Activated CD4-positive, alpha-beta T cell treated with anti-CD3 and anti-CD28 coated beads, Interleukin-2, amount 50 U/mL, for 16 hours (primary cell): ENCODE data around the gene ZKSCAN4.

Source experiments
- DNase-seq: peaks from one replicate; pipeline ENCODE4 v3.0.0-alpha.2; 2020

ZKSCAN4 gene

DNA sequence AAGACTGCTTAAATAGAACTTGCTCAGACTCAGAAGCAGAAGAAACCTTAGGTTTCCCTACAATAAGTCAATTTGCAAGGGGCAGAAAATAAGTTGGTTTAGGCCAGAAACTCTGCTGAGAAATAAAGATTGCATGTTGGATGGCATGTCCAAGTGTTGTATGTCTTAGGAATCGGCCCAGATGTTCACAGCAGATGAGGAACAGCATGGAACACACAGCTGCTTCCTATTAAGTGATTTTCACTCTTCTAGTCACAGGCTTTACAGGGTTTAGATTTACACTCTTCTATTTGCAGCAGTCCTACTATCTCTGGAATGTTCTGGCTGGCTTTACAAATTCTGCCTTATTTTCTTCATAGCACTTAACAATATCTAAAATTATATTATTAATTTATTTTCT is 3.2 kb downstream of the ZKSCAN4 start:
- DNase-seq = no peak

DNA sequence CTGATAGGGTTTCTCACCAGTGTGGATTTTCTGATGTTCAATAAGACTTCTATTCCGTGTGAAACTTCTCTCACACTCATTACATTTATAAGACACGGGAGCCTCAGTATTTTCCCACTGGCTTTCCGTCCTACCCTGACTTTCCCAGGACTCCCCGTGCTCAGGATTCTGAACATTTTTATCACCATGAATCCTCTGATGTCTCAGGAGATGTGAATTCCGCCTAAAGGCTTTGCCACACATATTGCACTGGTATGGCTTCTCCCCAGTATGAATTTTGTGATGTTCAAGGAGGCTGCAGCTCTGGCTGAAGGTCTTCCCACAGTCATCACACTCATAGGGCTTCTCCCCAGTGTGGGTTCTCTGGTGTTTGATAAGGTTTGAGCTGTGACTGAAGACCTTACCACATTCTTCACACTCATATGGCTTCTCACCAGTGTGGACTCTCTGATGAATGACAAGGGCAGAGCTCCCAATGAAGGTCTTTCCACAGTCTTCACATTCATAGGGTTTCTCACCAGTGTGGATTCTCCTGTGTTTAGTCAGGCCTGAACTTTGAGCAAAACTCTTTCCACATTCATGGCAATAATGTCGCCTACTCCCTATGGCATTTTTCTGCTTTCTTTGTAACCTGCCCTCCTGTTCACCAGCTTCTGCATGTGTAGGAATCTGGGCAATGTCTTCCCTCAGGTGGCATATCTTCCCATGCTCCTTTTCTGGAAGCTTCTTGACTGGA is 6.7 kb downstream of the ZKSCAN4 start:
- DNase-seq = no peak

DNA sequence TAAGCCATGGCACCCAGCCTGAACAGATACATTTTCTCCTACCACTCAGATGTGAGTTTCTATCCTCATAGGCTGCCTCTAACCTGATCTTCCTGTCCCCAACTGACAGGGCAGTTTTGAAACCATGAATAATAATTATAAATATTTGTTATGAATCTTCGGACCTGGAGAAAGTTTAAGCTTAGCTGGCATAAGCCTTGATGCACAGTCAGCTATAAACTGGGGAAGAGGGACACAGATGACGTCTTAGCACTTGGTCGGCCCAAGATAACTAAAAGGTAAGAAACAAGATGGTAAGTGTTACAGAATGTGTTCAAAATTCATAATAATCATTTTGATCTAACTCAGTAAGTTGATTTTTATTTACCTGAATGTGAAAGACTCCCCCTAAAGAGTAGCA is 8.1 kb downstream of the ZKSCAN4 start:
- no peak for DNase-seq

DNA sequence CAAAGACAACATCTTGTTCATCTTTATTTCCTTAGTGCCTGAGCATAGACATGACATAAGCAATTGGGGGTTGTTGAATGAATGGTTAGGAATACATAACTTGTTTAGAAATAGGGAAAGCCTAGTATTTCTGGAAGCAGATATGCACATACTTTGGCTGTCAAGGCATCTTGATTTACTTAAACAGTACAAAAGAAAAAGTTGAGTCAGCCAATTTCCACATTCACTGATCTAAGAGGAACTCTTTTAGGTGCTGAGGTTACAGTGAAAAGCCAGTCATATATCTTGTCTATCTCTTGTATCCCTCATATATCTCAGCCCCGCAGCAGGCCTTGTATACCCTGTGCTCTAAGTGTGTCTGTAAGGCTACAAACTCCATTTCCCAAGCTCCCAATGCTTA is 11.6 kb downstream of the ZKSCAN4 start:
- no peak for DNase-seq

DNA sequence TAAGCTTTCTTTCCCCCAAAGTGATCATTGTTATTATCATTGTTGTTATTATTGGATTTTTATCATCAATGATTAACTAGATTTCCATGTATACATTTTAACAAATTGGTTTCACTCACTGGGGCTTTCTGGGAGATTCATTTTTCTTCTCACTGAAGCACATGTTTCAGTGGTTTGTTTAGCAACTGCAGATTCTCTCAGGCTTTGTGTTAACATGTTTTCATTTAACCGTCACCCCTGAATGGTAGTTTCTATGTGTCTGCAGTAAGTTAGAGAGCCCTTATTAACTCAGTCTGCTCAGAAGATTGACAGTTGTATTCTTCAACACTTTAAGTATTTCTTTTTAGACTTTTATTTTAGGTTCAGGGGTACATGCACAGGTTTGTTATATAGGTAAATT is 12.4 kb downstream of the ZKSCAN4 start:
- no peak for DNase-seq

DNA sequence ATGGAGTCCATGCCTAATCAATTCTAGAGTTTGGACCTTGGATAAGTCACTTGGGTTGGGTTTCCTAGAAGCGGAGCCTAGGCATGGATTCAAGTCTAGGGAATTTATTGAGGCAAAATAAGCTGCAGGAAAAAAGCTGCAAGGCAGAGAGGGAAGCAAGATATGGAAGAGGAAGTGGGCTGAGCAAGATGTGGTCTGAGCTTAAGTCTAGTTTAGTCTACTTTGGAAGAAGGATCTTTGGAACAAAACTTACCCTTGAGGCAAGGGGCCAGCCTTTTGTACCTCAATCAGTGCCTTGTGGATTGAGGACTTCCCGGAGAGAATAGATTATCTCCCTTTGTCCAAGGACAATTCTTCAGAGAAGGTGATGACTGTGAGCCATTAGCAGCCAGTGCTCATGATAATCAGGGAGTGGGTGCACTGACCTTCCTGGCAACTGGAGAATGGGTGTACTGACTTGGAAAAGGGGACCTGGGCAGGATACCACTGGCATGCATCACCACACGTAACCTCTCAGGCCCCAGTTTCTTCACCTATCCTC is 16.1 kb downstream of the ZKSCAN4 start:
- no peak for DNase-seq

DNA sequence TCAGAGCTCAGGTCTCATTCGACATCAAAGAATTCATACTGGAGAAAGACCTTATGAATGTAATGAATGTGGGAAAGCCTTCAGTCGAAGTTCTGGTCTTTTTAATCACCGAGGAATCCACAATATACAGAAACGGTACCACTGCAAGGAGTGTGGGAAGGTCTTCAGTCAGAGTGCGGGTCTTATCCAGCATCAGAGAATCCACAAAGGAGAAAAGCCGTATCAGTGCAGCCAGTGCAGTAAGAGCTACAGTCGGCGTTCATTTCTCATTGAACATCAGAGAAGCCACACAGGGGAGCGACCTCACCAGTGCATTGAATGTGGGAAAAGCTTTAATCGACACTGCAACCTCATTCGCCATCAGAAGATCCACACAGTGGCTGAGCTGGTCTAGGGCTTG is 19.3 kb downstream of the ZKSCAN4 start:
- no peak for DNase-seq

DNA sequence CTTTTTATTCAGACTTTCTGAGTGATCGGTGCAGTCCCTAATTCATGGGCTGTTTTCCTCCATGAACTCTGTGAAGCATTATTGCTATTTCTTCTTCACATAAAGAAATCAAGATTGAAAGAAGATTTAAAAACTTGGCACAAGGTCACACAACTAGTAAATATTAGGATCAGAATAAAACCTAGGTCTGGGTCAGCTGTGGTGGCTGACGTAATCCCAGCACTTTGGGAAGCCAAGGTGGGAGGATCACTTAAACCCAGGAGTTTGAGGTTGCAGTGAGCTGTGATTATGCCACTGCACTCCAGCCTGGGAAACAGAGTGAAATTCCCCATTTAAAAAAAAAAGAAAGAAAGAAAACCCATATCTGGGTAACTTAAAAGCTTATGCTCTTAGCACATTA is 25.6 kb downstream of the ZKSCAN4 start:
- DNase-seq = no peak

DNA sequence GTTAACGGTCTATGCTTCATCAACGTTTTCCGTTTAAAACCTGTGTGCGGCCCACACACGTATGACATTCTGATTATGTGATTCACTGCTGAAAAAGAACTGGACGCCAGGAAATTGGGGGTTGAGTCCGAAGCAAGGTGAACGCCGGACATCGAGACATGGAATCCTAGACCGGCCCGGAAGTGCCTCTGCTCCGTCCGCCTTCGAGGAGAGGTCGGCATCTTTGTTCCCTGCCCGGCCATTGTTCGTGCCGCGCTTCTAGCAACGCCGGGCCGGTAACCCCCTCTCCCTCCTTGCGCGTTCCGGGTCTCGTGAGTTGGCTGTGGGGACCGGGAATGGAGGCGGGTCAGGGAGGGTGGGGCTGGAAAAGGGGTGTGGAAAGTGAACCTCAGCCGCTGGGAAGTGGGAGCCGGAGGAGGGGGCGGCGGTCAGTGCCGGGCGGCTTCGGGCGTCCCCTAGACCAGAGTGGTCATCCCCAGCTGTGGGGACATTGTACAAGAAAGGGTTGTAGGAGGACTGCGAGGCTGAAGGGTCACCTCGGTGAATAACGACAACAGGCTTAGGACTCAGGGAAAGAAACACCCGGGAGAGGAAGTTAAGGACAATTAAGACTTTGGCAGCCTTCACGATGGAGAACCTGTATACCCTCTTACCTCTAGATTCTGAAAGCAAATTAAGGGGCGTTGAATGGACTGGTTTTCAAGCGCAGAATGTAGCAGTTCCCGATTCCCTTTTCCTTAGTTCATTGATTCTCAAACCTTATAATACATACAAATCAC is 26.8 kb downstream of the ZKSCAN4 start, which contains the start of gene ZSCAN9:
Gene ZSCAN9, plus strand, starts transcription at position 220 of the 779 bp plus-strand sequence. CDS start 1,810 bp downstream, outside the sequence.
- peak; percentile 64 for DNase-seq

DNA sequence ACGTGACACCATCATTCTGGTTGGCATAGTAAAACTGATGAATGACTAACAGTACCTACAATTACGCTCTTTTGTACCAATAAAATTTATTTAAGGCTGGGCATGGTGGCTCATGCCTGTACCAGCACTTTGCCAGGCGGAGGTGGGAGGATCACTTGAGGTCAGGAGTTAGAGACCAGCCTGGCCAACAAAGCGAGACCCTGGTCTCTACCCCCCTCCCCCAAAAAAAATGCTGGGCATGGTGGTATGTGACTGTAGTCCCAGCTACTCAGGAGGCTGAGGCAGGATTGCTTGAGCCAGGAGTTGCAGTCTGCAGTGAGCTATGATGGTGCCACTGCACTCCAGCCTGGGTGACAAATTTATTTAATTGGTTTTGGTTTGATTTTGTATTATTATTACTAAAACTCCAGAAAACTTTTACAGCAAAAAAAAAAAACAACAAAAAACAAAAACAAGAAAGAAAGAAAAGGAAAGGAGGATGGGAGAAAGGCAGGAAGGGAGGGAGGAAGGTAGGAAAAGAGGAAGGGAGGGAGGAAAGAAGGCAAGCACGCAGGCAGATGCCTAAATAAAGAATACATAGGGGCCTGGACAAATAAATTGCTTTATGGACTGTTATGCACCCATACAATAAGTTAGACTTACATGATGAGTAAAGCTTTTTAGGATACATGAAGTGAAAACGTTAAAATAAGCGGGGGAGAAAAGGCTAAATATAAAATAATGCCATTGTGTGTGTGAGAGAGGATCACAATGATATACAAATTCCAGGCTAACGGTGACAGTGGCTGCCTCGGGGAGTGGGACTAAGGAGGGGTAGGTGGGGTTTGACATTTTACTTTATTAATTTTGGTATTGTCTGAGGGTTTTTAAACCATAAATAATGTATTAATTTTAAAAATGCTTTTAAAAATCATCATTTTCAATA is 27.7 kb downstream of the ZKSCAN4 start:
- DNase-seq = no peak

DNA sequence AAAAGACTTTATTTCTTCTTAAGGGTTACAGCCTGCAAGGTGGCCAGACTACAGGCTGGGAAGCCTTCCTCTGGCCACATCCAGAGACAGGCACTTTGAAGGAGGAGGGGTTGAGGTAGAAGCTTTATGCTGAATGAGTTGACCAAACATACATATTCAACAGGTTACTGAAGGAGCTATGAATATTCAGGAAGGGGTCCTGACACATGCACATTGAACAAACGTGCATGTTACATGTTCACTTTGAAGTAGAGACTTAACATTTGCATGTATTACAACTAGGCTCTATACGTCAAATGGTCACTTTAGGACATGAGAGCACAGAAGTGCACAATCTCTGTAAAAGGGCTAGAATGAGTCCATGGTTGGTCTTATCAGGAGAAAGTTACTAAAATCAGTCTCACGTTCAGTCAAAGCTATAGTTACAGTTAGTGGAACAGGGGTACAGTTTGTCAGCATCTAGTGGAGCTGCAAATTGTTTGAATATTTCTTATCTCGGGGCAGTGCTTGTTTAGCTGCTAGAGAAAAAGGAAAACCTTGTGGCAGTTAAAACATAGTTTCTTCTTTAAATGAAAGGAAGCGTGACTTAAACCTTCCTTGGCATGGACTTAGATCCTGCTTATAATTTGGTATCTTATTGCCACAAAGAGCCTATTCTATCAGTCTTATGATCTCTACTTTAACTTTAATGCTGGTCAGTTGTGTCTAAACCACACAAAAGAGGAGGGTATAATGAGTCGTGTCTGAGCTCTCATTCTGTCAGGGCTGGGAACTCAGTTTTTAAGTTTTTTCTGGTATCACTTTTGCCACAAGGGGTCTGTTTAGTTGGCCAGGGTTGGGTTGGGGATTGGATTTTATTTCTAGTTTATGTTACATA is 31.6 kb downstream of the ZKSCAN4 start:
- no peak for DNase-seq

DNA sequence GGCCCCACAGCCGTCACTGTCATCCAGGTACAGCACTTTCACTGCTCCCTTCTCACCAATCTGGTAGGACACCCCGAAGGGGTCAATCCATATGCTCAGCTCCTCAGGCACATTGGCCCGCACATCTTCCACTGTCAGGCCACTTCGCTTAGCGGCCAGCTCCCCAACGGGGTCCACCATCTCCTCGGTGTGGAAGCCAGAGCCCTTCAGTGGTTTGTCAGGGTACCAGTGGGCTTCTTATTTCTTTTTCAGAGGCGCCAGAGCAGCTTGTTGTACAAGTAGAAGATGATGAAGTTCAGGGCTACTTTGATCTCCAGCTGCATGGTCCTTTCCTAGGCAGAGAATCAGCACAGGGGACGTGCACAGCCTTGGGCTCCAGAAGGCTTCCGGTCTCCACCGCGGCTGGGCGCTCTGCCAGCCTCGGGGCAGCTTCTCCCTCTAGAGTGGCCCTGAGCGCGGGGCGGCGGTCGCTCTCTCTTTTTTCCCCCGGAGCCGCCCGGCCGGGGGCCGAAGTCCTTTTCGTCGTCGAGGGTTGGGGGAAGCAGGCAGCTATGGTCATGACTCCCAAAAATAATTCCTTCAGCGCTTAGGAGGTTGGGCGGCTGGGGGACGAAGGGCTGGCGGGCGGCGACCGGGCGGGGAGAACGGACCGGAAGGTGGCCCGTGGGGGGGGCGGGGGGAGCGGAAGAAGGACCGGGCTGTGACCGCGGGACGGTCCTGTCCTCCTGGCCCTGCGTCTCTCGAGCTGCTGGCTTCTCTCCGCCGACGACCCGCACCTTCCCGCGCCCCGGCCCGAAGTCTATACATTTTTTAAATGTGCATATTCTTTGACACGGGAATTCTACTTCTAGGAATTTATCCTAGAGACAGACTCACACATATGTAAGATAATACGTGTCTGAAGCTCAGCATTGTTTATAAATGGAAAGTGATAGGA is 33.5 kb downstream of the ZKSCAN4 start:
- peak; percentile 22 for DNase-seq

DNA sequence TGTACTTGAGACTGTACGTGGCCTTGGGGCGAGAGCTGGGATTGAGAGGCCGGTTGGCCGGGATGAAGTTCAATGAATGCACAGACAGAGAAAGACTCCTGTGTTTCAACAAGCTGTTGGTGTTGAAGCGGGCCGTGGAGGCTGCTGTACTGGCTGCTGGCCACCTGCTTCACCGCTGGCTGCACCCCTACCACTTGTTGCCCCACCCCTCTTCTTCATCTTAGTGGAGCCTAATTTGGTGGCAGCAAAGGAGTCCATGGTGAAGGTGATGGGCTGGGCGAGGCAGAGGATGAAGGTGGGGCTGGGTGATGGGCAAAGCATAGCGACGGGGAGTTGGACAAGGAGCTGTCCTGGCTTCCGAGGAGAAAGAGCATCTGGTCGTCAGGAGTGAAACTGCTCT is 34.2 kb downstream of the ZKSCAN4 start:
- no peak for DNase-seq

DNA sequence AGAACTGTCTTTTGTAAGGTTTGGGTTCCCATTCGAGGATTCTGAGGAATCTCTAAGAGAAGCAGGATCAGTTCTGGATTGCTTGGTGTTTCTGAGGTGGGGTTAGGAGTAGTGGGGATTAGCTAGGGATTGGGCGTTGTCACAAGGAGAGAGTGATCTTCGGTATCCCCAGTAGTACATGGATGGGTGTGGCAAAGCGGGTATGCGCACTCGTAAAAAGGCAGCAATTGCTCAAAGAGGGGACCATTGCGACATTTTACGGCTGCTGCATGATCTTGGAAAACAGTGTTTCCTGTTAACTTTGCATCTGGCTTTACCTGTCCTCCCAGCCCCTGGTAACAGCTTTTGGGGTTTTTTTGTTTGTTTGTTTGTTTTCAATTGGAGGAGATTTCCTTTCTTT is 36.6 kb downstream of the ZKSCAN4 start:
- DNase-seq = no peak

DNA sequence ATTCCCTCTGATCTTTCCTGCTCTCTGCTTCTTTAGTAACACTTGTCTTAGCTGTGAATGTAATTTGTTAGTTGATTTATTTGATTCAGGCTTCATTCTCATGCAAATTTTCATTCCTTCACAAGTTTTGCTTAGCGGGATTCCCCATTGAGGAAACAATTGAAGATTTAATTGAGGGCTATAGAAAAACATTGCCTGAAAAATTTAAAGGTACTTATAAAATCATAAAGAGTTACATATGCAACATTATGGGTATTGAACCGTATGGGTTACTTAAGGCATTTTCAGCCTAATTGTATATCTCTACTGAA is 38.9 kb downstream of the ZKSCAN4 start:
- no peak for DNase-seq

DNA sequence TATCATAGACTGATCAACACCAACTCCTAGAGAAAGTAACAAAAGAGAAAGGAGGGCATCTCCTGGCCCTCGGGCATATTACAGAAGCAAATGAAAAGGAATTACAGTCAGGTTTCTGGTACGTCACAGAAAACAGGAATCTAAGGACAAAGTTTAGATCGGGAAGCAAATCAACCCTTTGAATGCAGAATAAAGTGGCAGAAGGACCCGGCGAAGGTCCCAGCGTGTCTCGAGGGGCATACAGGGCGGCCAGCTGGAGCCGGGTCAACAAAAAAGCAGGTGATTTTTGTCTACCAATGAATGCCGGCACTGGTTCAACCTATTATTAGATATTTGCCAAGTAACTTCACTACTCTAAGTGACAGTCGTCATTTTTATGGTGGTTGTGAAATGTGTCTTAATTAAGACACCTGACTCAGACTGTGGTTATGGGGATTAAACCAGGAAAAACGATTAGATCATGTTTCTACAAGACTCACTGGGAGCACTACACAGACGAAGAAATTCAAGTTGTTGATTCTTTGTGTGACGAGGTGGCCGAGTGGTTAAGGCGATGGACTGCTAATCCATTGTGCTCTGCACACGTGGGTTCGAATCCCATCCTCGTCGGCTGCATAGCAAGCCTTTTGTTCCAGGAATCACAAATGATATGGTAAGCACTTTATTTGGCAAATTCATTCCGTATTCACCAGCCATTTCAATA is 39.4 kb downstream of the ZKSCAN4 start:
- peak; percentile 88 for DNase-seq

DNA sequence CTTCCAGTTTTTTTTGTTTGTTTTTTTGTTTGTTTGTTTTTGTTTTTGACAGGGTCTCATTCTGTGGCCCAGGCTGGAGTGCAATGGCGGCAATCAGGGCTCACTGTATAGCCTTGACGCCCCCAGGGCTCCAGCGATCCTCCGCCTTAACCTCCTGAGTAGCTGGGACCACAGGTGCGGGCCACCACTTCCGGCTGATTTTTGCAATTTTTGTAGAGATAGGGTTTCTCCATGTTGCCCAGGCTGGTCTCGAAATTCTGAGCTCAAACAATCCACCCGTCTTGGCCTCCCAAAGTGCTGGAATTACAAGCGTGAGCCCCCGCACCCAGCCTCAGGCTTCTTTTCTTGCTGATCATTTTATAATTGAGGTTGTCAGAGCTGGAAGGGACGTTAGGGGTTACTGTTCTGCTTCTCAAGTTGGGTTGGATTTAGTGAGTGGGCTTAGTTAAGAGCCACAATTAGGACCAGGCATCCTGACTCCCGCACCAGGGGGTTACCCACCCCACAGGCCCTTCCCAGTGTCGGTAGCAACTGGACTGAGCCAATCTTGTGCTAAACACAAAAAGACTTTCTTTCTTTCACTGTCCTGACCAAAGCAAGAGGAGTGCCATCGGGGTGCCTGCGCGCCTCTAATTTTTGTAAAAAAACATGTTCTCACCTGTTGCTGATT is 40.1 kb downstream of the ZKSCAN4 start:
- peak; percentile 18 for DNase-seq

DNA sequence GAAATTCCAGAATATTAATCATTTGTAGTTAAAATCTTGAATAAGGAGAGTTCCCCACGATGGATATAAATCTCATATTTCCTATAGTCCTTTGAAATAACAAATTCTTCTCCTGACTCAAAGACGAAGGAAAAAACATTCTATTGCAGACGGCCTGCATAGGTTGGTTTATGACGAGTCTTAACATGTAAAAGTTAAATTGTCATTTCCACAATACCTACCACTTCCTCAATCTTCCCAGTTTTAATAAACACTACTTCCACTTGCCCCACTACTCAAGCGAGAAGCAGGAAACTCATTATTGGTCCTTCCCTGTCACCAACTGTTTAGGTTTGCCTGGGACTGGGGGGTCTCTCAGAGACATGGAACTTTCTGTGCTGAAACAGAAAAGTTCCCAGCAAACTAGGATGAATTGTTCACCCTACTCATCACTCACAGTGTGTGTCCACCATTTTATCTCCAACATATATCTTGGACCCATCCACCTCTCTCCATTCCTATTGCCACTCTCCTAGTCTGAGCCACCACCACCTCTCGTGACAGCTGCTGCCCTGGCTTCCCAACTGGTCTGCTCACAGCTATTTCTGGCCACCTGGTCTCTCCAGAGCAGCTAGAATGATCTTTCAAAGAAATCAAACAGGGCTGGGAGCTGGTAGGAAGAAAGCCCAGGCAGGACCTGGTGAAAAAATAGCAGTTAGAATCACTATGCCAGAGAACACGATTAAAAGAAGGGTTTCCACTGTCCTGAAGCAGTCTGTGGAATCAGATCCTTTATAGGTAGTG is 42.1 kb downstream of the ZKSCAN4 start:
- no peak for DNase-seq

DNA sequence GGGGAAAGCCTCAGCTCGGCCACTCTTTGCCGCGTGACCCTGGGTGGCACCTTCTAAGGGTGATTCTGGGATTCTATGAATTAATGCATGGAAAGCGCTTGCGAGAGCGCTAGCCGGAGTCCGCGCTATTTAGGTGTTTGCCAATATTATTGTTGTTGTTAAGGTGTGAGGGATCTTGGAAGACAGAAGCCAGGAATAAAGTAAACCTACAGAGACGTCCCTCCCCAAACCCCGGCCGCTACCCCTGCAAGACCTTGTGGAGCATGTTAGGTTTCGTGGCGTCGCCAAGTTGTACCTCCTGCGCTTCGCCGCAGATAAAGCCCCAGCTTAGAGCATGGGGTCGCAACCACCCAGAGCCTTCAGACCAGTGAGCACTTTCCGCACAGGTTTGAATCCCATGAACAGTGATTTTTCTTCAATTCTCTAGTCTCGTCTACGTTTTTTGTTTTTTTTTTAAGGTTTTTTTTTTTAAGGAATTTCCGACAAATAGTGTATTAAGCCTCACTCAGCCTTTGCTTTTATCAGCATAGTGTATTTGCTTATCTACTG is 43.9 kb downstream of the ZKSCAN4 start:
- DNase-seq = no peak
